ENCODE results near the gene WDR91.
"Not testable (repeated sequence)": the region's sequence is repeated elsewhere in the genome, so short reads cannot be mapped to it uniquely, and the experiment has no call there.

The WDR91 gene

DNA sequence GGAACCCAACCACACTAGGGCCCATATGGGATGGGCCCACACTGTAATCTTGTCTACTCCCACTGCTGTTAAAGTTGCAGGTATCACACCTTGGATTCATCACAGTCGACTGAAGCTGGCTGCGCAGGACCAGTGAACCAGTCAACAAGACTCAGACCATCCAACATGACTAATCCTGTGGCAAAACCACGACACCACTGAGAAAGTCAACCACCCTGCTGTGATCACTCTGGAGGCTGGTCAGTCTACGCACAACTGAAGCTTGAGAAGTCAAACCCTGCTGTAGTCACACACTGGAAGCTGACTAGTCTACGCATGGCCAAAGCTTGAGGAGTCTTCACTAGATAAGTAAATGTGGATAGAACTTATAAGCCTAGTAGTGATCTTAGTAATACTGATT is 31.2 kb downstream of the WDR91 start:
- DNase-seq (ENCODE audit: low read depth, low spot score), result no peak

GRCh38 chr7:135179321-135179925 is 31.9 kb downstream of the WDR91 start:
- no peak for DNase-seq (ENCODE audit: low read depth, low spot score)

DNA sequence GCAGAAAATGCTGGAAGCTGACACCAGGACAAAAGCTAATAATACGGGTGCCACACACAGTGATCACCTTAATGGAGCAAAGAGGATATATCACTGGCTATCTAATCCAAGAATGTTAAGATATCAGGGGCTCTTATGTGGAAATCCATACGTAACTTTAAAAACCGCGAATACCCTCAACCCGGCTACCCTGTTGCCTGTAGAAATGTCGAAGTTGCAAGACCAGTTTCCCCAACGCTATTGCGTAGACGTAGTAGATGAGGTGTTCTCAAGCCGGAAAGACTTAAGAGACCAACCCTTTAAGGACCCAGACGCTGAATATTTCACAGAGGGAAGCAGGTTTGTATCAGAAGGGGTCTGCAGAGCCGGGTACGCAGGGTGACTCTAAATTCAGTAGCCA is 33.0 kb downstream of the WDR91 start:
- DNase-seq (ENCODE audit: low read depth, low spot score), result no peak

- no peak for DNase-seq (ENCODE audit: low read depth, low spot score)
Observed at GRCh38 chr7:135177028-135177696, 34.2 kb downstream of the WDR91 start.

GRCh38 chr7:135175931-135176330 is 35.4 kb downstream of the WDR91 start:
- no peak for DNase-seq (ENCODE audit: low read depth, low spot score)

DNA sequence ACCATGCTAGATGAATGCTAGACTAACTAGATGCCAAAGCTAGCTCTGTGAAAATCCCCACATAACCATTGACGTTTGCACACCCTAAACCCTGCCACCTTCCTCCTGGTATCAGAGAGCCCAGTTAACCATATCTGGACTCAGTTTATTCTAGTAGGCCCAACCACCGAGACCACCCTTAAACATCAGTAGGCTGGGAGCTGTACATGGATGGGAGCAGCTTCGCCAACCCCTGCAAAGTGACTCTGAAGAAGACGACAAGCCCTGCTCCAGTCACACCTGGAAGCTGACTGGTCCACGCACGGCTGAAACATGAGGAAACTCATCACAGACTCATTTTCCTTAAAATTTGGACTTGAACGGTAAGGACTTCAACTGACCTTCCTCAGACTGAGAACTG is 36.4 kb downstream of the WDR91 start:
- DNase-seq (ENCODE audit: low read depth, low spot score), result no peak

- not testable (repeated sequence) for DNase-seq (ENCODE audit: low read depth, low spot score)
Observed at GRCh38 chr7:135173916-135174315, 37.4 kb downstream of the WDR91 start.

DNA sequence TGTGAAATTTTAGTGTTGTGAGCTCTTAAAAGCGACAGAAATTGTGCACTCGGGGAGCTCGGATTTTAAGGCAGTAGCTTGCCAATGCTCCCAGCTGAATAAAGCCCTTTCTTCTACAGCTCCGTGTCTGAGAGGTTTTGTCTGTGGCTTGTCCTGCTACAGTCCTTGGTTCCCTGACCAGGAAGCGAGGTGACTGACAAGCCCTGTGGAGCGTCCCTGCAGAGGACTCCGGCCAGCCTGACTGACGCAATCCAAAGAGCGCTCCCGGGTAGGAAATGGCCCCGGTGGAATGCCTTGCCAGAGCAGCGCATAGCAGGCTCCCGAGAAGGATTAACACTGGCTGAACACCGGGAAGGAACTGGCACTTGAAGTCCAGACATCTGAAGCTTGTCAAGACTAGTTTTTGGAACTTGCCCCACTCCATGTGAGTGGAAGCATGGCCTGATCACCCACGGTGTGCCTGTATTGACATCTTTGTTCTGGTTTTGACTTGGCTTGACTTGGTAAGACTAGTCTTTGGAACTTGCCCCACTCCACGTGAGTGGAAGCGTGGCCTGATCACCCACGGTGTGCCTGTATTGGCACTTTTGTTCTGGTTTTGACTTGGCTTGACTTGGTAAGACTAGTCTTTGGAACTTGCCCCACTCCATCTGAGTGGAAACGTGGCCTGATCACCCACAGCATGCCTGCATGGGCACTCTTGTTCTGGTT is 39.6 kb downstream of the WDR91 start:
- not testable (repeated sequence) for DNase-seq (ENCODE audit: low read depth, low spot score)

GRCh38 chr7:135170998-135171481 is 40.3 kb downstream of the WDR91 start:
- DNase-seq (ENCODE audit: low read depth, low spot score), result not testable (repeated sequence)

DNA sequence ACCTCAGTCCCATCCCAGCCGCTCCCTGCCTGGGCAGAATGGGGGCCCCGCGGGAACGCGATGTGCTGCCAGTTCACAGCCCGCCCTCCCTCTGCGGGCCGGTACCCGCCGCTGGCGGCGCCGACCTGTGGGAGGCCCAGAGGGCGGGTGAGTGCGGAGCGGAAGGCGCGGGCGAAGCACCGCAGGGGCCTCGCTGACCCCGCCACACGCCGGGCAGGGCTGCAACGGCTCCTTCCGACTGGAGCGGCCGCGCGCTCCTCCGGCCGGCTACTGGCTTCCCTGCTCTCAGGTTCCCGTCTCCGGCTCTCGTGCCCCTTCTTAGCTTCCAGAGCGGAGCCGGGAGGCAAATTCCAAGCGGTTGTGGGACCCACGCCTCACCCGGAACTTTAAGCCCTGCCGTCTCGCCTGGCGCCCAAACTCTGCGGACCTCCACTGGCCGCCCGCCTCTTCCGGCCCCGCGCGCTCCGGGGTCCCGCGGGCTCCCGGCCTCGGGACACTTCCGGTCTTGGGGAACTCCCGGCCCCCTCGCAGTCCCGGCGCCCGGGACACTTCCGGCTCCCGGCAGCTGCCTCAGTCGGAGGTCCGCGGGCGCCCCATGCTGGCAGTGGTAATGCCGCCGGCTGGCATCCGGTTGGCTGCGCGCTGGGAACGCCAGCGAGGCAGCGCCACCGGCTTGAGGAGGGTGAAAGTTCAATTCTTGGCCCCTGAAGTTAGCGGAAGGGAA is 40.9 kb downstream of the WDR91 start, which contains the start of gene CYREN:
TSS of gene CYREN (minus strand) at position 434 of the 724 bp plus-strand sequence. CDS start 1,785 bp downstream, outside the sequence.
- DNase-seq (ENCODE audit: low read depth, low spot score), result peak; percentile 85

- DNase-seq (ENCODE audit: low read depth, low spot score), result no peak
Observed at GRCh38 chr7:135169964-135170273, 41.4 kb downstream of the WDR91 start.

DNA sequence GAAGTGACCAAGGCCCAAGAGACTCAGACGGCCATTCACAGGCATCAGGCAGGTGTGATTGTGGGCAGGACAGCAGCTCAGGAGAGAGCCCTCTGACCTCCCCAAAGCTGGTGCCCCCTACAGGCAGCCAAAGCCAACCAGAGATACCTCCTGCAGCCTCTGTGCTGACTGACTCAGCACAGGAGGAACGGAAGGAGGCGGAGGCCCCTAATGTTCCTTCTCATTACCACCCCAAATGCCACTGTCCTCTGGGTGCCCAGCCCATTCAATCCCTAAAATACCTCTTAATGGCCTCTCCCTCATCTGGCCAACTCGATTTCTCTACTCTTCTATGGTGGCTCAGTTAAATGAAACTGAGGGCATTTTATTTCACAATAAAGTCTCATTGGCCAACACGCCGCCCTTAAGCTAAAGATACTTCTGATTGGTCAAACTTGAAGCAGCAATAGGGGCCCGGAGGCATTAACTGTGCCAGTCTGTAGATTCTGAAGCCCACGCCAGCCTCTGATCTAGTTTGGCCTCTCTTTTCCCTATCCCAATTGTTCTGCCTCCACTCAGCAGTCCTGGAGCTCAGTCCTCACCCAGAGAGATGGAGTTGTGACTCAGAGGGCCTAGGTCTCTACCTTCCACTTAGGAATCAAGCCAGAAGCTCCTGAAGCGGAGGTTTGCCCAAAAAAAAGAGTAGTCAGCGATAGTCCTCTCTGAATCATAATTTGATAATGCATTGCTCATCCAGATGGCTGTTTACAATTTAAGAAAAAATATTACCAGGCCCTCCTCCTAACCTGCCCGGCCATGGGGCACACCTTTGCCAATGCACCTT is 42.0 kb downstream of the WDR91 start:
- DNase-seq (ENCODE audit: low read depth, low spot score), result no peak

- no peak for DNase-seq (ENCODE audit: low read depth, low spot score)
Observed at GRCh38 chr7:135168489-135169140, 42.7 kb downstream of the WDR91 start.

- DNase-seq (ENCODE audit: low read depth, low spot score), result no peak
Observed at GRCh38 chr7:135168001-135168400, 43.3 kb downstream of the WDR91 start.

GRCh38 chr7:135167365-135167917 is 43.9 kb downstream of the WDR91 start:
- DNase-seq (ENCODE audit: low read depth, low spot score), result no peak

DNA sequence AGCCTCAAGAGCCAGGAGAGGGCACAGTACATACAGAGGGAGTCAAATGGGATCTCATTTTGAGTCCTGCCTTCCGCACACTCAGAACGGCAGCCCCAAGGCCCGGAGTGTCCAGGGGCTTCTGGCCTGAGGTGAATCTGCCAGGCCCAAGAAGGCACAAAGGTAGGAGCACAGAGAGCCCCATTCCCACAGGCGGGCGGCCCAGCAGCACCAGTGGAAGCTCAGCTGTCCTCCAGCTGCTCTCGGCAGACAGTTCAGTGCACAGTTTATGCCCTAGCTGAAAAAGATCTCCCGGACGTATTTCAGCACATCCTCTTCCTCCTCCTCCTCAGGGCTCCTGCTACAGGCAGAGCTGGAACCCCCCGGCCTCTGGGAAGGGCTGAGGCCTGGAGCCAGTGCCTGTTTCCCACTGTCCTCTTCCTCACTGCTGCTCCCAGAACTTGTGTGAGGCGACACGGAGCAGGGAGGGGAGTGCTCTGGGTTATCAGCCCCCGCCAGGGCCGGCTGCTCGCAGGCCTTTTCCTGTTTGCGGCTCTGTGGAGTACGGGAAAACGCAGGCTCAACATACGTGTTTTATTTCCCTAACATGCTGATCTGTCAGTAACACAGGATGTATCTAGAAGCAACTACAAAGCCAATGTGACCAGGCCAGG is 44.9 kb downstream of the WDR91 start:
- no peak for DNase-seq (ENCODE audit: low read depth, low spot score)

DNA sequence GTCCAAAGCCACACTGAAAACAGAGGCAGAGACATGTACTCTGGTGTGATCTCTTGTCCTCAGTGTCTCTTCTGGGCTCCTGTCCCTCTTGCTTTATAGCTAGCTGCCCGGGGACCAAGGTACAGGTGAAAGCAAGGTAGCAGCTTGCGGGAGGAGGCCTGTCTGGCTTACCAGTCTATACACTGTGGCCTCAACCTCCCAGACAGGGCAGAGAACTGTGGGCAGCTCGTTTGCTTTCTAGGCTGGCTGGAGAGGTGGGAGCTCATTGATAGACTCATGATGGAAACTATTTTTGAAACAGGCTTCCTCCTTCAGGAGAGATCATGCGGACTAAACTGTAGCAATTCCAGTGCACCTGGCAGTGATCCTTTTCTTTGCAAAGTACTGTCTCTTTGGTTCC is 45.5 kb downstream of the WDR91 start:
- DNase-seq (ENCODE audit: low read depth, low spot score), result no peak

- DNase-seq (ENCODE audit: low read depth, low spot score), result no peak
Observed at GRCh38 chr7:135164357-135165061, 46.8 kb downstream of the WDR91 start.

DNA sequence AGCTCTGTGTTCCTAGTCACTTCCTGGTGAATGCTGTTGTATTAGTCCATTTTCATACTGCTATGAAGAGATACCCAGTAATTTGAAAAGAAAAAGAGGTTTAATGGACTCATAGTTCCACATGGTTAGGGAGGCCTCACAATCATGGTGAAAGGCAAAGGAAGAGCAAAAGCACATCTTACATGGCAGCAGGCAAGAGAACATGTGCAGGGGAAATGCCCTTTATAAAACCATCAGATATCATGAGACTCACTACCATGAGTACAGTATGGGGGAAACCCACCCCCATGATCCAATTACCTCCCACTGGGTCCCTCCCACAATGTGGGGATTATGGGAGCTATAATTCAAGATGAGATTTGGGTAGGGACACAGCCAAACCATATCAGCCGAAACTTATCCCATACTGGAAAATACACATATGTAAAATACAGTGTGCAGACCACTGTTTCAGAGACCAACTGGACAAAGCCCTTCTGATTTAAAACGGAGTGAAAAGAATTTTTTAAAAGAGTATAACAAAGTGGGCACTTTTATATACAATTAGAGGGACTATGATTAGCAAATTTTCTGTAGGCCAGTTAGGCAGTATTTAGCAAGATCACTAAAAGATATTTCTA is 48.8 kb downstream of the WDR91 start:
- no peak for DNase-seq (ENCODE audit: low read depth, low spot score)
